ENCODE data around the gene ZNF366. TPM values are rescaled to one million over a fixed set of nuclear protein-coding genes. Genes with fewer than 3 reads are reported as not detected.

The ZNF366 gene
- total and polyA plus RNA-seq, 2 donors from 2014 or later, result 0.22 to 8.1 TPM

- Histone ChIP-seq H3K27me3 (ENCODE audit: control insufficient read depth, insufficient read depth, low read length) (no peaks in the 10 kb centered on the region), H3K9me3 (ENCODE audit: control insufficient read depth in 2 of 3, insufficient read depth in 1 of 3, low read length in 3 of 3) (no peaks in the 10 kb centered on the region), H3K36me3 (ENCODE audit: control insufficient read depth in 2 of 3, insufficient read depth in 3 of 3, low read length in 3 of 3) (no peaks in the 10 kb centered on the region), H3K9ac (ENCODE audit: low read length in 3 of 3) (no peak overlapping the region), H3K4me1 (ENCODE audit: control insufficient read depth in 2 of 3, insufficient read depth in 2 of 3, low read depth in 1 of 3, low read length in 3 of 3) (no peaks in the 10 kb centered on the region), H3K4me3 (ENCODE audit: low read length in 3 of 3) (no peak overlapping the region), H3K27ac (ENCODE audit: low read depth in 2 of 2, low read length in 2 of 2) (no peak overlapping the region)
- no peak for DNase-seq
- intact Hi-C loops (cut with DNase I), result no loop called here
- TF ChIP-seq CTCF (IDR thresholded peaks at IDR 0.05; ENCODE audit: borderline replicate concordance, extremely low read depth, insufficient read depth), result no peak
- FAIRE-seq, result no peak
Observed at GRCh38 chr5:72472666-72473422, 34.4 kb downstream of the ZNF366 start.

- H3K9ac ChIP-seq (ENCODE audit: low read length in 3 of 3), result no peak overlapping the region
- no peaks in the 10 kb centered on the region for H3K4me1 ChIP-seq (ENCODE audit: control insufficient read depth in 2 of 3, insufficient read depth in 2 of 3, low read depth in 1 of 3, low read length in 3 of 3)
- no peak overlapping the region for H3K27ac ChIP-seq (ENCODE audit: low read depth in 2 of 2, low read length in 2 of 2)
- H3K9me3 ChIP-seq (ENCODE audit: control insufficient read depth in 2 of 3, insufficient read depth in 1 of 3, low read length in 3 of 3), result no peaks in the 10 kb centered on the region
- H3K27me3 ChIP-seq (ENCODE audit: control insufficient read depth, insufficient read depth, low read length), result no peaks in the 10 kb centered on the region
- intact Hi-C loops (cut with DNase I), result no loop called here
- no peak for TF ChIP-seq CTCF (IDR thresholded peaks at IDR 0.05; ENCODE audit: borderline replicate concordance, extremely low read depth, insufficient read depth)
- no peaks in the 10 kb centered on the region for H3K36me3 ChIP-seq (ENCODE audit: control insufficient read depth in 2 of 3, insufficient read depth in 3 of 3, low read length in 3 of 3)
- FAIRE-seq (no peak), DNase-seq (no peak)
- no peak overlapping the region for H3K4me3 ChIP-seq (ENCODE audit: low read length in 3 of 3)
Observed at GRCh38 chr5:72472031-72472430, 35.2 kb downstream of the ZNF366 start.

- H3K27me3 ChIP-seq (ENCODE audit: control insufficient read depth, insufficient read depth, low read length), result no peaks in the 10 kb centered on the region
- no peak for DNase-seq
- TF ChIP-seq CTCF (IDR thresholded peaks at IDR 0.05; ENCODE audit: borderline replicate concordance, extremely low read depth, insufficient read depth), result no peak
- H3K4me1 ChIP-seq (ENCODE audit: control insufficient read depth in 2 of 3, insufficient read depth in 2 of 3, low read depth in 1 of 3, low read length in 3 of 3), result no peaks in the 10 kb centered on the region
- no peak for FAIRE-seq
- intact Hi-C loops (cut with DNase I), result no loop called here
- H3K27ac ChIP-seq (ENCODE audit: low read depth in 2 of 2, low read length in 2 of 2), result no peak overlapping the region
- no peaks in the 10 kb centered on the region for H3K9me3 ChIP-seq (ENCODE audit: control insufficient read depth in 2 of 3, insufficient read depth in 1 of 3, low read length in 3 of 3)
- H3K9ac ChIP-seq (ENCODE audit: low read length in 3 of 3), result no peak overlapping the region
- H3K4me3 ChIP-seq (ENCODE audit: low read length in 3 of 3), result no peak overlapping the region
- no peaks in the 10 kb centered on the region for H3K36me3 ChIP-seq (ENCODE audit: control insufficient read depth in 2 of 3, insufficient read depth in 3 of 3, low read length in 3 of 3)
Observed at GRCh38 chr5:72470826-72471225, 36.4 kb downstream of the ZNF366 start.

Data from kidney (tissue), 14 donors.